ENCODE measurements around the gene MAGEB18. TPM values are rescaled to one million over a fixed set of nuclear protein-coding genes. Genes with fewer than 3 reads are reported as not detected.

Gene MAGEB18
- total and polyA plus RNA-seq, 2 of the 8 experiments (the other 6 are each of a cell fraction or from before 2014, with no cell fraction given), result not detected

DNA sequence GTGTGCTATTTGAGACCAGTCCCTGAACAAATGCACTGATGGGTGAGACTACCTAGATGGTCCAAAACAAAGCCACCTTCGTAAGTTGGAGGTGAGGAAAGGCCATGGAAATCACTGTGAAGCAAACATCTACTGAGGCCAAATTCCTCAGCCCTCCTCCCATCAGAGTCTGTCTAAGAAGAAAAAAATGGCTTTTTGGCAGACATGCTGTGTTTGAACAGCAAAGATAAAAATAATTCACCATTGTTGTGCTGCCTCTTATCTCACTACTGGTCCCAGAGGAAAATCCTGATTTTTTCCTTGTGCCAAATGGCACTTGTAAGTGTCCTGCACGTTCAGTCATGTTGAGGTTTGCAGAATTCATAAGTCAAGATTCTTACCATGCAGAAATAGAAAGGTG, 7.9 kb downstream of the MAGEB18 start:
- no peaks in the 10 kb centered on the region for H3K4me1 ChIP-seq (replicated peaks in 1 of 4; ENCODE audit: control insufficient read depth in 3 of 4, insufficient read depth in 4 of 4, low read length in 3 of 4)
- H4K91ac ChIP-seq (replicated peaks; ENCODE audit: insufficient read length, low read length), result no peak overlapping the region
- no peak for FAIRE-seq
- no peak overlapping the region for H2BK15ac ChIP-seq (ENCODE audit: low read length)
- no peak overlapping the region for H3K4ac ChIP-seq (replicated peaks; ENCODE audit: insufficient read length, low read depth, low read length)
- no peaks in the 10 kb centered on the region for H3K9me3 ChIP-seq (ENCODE audit: insufficient read depth in 2 of 2, low read depth in 1 of 2, low read length in 1 of 2)
- no peak overlapping the region for H3K23ac ChIP-seq (ENCODE audit: insufficient read length)
- H2AK5ac ChIP-seq (ENCODE audit: low read depth, low read length), result no peak overlapping the region
- no peaks in the 10 kb centered on the region for H4K20me1 ChIP-seq (replicated peaks in 1 of 2; ENCODE audit: control insufficient read depth in 1 of 2, insufficient read depth in 2 of 2, low read length in 2 of 2)
- H3K79me2 ChIP-seq (ENCODE audit: control insufficient read depth in 1 of 2, insufficient read depth in 2 of 2, low read length in 2 of 2), result no peaks in the 10 kb centered on the region
- no peak overlapping the region for H3K14ac ChIP-seq (ENCODE audit: insufficient read length)
- no peak overlapping the region for H2BK5ac ChIP-seq (ENCODE audit: low read depth, low read length)
- no peak overlapping the region for H4K5ac ChIP-seq (ENCODE audit: insufficient read length, low read depth, low read length)
- no peak overlapping the region for H4K8ac ChIP-seq (ENCODE audit: extremely low read depth, insufficient read depth, low read length)
- H3K79me1 ChIP-seq (ENCODE audit: low read depth, low read length), result no peaks in the 10 kb centered on the region
- no peak overlapping the region for H3K18ac ChIP-seq (ENCODE audit: extremely low read depth, low read length)
- no peak overlapping the region for H2BK20ac ChIP-seq (ENCODE audit: low read length)
- H3K56ac ChIP-seq (replicated peaks; ENCODE audit: insufficient read length, low read depth, low read length), result no peak overlapping the region
- H3K9ac ChIP-seq (replicated peaks in 1 of 4; ENCODE audit: extremely low read depth in 1 of 4, low read depth in 3 of 4, low read length in 3 of 4), result no peak overlapping the region
- no peak overlapping the region for H3K4me3 ChIP-seq (ENCODE audit: extremely low read depth in 1 of 4, insufficient read depth in 2 of 4, low read depth in 3 of 4, low read length in 4 of 4)
- no peak overlapping the region for H2BK120ac ChIP-seq (replicated peaks; ENCODE audit: low read depth, low read length)
- 100% methylated on average over 2 of the region's 2 CpGs; no CpG with 5 or more reads in 1 of the 2 experiments for WGBS, 2 experiments (ENCODE audit: extremely low coverage in 1 of 2, insufficient coverage in 1 of 2, insufficient read length in 1 of 2, insufficient replicate concordance in 2 of 2, low coverage in 1 of 2, low lambda C conversion rate in 2 of 2, missing lambda C conversion rate in 1 of 2)
- no peak for DNase-seq (ENCODE audit: low read depth in 1 of 2, low spot score in 2 of 2)
- H2BK12ac ChIP-seq (ENCODE audit: low read depth, low read length), result no peak overlapping the region
- ChIA-PET CTCF (ENCODE audit: partially characterized antibody) (no interaction called here), POLR2A (ENCODE audit: partially characterized antibody) (no interaction called here)
- no peak overlapping the region for H3K27ac ChIP-seq (ENCODE audit: low read depth, low read length)
- no peak for TF ChIP-seq CHD1 (IDR thresholded peaks at IDR 0.05; ENCODE audit: low read depth, low read length)
- TF ChIP-seq ASH2L (IDR thresholded peaks at IDR 0.05; ENCODE audit: low read length), result no peak
- TF ChIP-seq KDM5A (IDR thresholded peaks at IDR 0.05; ENCODE audit: low read length), result no peak
- no peak for TF ChIP-seq SIN3A (conservative IDR thresholded peaks at IDR 0.05 in 1 of 2, IDR thresholded peaks at IDR 0.05 in 1 of 2; ENCODE audit: low read depth in 1 of 2, low read length in 2 of 2)
- no peak for TF ChIP-seq CHD2 (IDR thresholded peaks at IDR 0.05; ENCODE audit: low read length)
- no peaks in the 10 kb centered on the region for H3K23me2 ChIP-seq (ENCODE audit: low read depth, low read length)
- no peaks in the 10 kb centered on the region for H3K36me3 ChIP-seq (ENCODE audit: control insufficient read depth in 2 of 4, insufficient read depth in 4 of 4, low read length in 3 of 4)
- no peak overlapping the region for H2AFZ ChIP-seq (ENCODE audit: low read length)
- no peaks in the 10 kb centered on the region for H3K27me3 ChIP-seq (replicated peaks in 1 of 4; ENCODE audit: control insufficient read depth in 3 of 4, extremely low read depth in 1 of 4, insufficient read depth in 3 of 4, low read length in 3 of 4)
- no peak overlapping the region for H3K4me2 ChIP-seq (ENCODE audit: insufficient read depth in 1 of 2, low read depth in 2 of 2, low read length in 2 of 2)
